SH-SY5Y (cell line): ENCODE data around the gene PDXDC1.

Experiments used
- GATA2 ChIP-seq: IDR thresholded peaks from 2 replicates; pipeline ENCODE4 v1.6.1; 2011; ENCODE audit warnings: mild to moderate bottlenecking, low read depth, low read length
- GATA3 ChIP-seq: IDR thresholded peaks from 2 replicates; pipeline ENCODE4 v1.6.1; 2011; ENCODE audit warnings: low read depth, mild to moderate bottlenecking, low read length, moderate library complexity

DNA sequence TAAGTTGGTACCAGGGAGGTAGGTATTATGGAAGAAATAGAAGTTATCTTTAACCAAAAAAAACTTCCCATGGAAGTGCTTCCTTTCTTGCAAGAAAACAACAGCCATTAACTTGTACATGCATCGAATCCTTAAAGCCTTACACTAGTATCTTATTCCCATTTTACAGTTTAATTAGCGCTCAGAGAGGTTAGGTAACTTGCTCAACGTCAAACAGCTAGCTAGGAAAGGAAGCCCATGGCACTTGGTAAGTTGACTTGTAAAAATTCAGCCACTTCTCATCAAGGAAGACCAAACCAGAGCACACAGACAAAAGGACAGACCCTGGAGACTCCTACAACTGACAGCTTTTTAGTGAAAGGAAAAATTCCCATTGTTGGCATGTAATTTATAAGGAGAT, 84.5 kb downstream of the PDXDC1 start:
- no peak for TF ChIP-seq GATA2
- no peak for TF ChIP-seq GATA3
